Measurements from ENCODE around the gene CACNA1S. TPM values are rescaled to one million over a fixed set of nuclear protein-coding genes. Genes with fewer than 3 reads are reported as not detected.

The CACNA1S gene
- total and polyA plus RNA-seq, 2 of the 13 experiments (the other 11 are each of a cell fraction or from before 2014, with no cell fraction given), result not detected

DNA sequence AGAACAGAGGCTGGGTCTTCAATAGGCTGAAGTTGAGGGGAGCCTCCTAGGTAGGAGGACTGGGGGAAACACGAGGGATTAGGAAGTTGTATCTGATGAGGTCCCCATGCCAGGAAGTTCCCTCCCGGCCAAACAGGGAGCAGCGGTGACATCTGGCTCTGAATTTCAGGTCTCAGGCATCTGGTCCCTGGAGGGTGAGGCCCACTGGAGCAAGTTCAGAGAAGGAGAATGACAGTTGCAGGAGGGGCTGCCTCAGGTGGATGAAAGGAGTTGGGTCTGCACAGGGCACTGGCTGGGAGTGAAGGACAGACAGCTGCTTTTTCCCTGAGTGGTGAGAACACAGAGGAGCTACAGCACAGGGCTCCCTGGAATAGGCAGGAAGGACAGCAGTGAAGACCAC lies 32.9 kb upstream of the CACNA1S start:
- Histone ChIP-seq H3K4me2 (ENCODE audit: low read depth, low read length) (no peak overlapping the region), H3K9me3 (ENCODE audit: low read length) (no peaks in the 10 kb centered on the region), H4K20me1 (ENCODE audit: insufficient read depth, low read length) (0 out of 2 replicates have a peak, but pooled peaks cover 4% of the 10 kb centered on the region), H3K27me3 (ENCODE audit: control insufficient read depth in 1 of 2, insufficient read depth in 2 of 2, low read length in 2 of 2) (no peaks in the 10 kb centered on the region), H3K79me2 (ENCODE audit: insufficient read depth, low read length) (no peaks in the 10 kb centered on the region), H3K4me1 (ENCODE audit: insufficient read depth, low read length) (no peaks in the 10 kb centered on the region), H3K27ac (ENCODE audit: extremely low read length, insufficient read depth, low read length) (no peak overlapping the region), H3K9ac (ENCODE audit: insufficient read depth, low read depth, low read length) (no peak overlapping the region), H3K4me3 (replicated peaks in 1 of 3; ENCODE audit: insufficient read depth in 1 of 3, low read depth in 2 of 3, low read length in 3 of 3) (no peak overlapping the region), H2AFZ (ENCODE audit: low read length) (no peak overlapping the region), H3K36me3 (replicated peaks in 1 of 2; ENCODE audit: control insufficient read depth in 1 of 2, insufficient read depth in 2 of 2, low read length in 2 of 2) (peaks cover 33 to 94% of the 10 kb centered on the region in 2 experiments)
- ChIA-PET CTCF (ENCODE audit: low intra/inter-chr PET ratio, low total read pairs) (no interaction called here), POLR2A (no interaction called here)
- ATAC-seq (no peak), FAIRE-seq (no peak), DNase-seq (ENCODE audit: low spot score) (no peak)
- intact Hi-C loops (cut with micrococcal nuclease; ENCODE audit: unreplicated experiment) (no loop called here), in situ Hi-C loops (cut with HindIII; ENCODE audit: extremely low pct_ligation_motif_present, low pct_unique_long_range_greater_than_20kb) (loop anchor here (5.0 kb wide), 1 partner anchor 72 kb away; no protein-coding TSS in a partner anchor)
- BruUV-seq (replicated peaks), result no TSS peak
- WGBS (ENCODE audit: low lambda C conversion rate), result 90% methylated on average over 1 of the region's 3 CpGs
- TF ChIP-seq ZNF282 (IDR thresholded peaks at IDR 0.05; ENCODE audit: partially characterized antibody) (no peak), EHMT2 (IDR thresholded peaks at IDR 0.05; ENCODE audit: borderline replicate concordance, low read depth, low read length) (no peak), ZNF616 (CRISPR knock-in tag; IDR thresholded peaks at IDR 0.05; ENCODE audit: low read depth) (no peak), TBL1XR1 (IDR thresholded peaks at IDR 0.05; ENCODE audit: borderline replicate concordance, low read length, partially characterized antibody) (no peak), ZNF768 (CRISPR knock-in tag; IDR thresholded peaks at IDR 0.05) (no peak), MED8 (CRISPR knock-in tag; IDR thresholded peaks at IDR 0.05; ENCODE audit: insufficient replicate concordance) (no peak), LCORL (IDR thresholded peaks at IDR 0.05) (no peak), LCORL (CRISPR knock-in tag; IDR thresholded peaks at IDR 0.05) (no peak), SP2 (CRISPR knock-in tag; IDR thresholded peaks at IDR 0.05) (no peak), HOXA3 (CRISPR knock-in tag; IDR thresholded peaks at IDR 0.05) (no peak)
- TF ChIP-seq, protein P1, sequence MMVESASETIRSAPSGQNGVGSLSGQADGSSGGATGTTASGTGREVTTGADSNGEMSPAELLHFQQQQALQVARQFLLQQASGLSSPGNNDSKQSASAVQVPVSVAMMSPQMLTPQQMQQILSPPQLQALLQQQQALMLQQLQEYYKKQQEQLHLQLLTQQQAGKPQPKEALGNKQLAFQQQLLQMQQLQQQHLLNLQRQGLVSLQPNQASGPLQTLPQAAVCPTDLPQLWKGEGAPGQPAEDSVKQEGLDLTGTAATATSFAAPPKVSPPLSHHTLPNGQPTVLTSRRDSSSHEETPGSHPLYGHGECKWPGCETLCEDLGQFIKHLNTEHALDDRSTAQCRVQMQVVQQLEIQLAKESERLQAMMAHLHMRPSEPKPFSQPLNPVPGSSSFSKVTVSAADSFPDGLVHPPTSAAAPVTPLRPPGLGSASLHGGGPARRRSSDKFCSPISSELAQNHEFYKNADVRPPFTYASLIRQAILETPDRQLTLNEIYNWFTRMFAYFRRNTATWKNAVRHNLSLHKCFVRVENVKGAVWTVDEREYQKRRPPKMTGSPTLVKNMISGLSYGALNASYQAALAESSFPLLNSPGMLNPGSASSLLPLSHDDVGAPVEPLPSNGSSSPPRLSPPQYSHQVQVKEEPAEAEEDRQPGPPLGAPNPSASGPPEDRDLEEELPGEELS (CRISPR knock-in tag; IDR thresholded peaks at IDR 0.05), result no peak
